Fibroblast of lung (primary cell): ENCODE data around the gene FBXL13. TPM values are rescaled to one million over a fixed set of nuclear protein-coding genes. Genes with fewer than 3 reads are reported as not detected.

ENCODE experiments used
- DNase-seq, 2 donors: peaks; one replicate each; pipeline versions ENCODE4 v3.0.0 to v3.0.0-alpha.2; 2010; ENCODE audit warnings: low read depth in 2 of 2
- H2AFZ ChIP-seq: 2 replicates; pipeline ENCODE4 v1.5.1; 2012; ENCODE audit warnings: low read length, control low read depth, inconsistent platforms
- H3K27ac ChIP-seq: 2 replicates; pipeline ENCODE4 v1.5.1; 2011; ENCODE audit warnings: low read length, control low read depth; ENCODE audit not compliant: insufficient read depth
- H3K27me3 ChIP-seq: 2 replicates; pipeline ENCODE4 v1.5.1; 2011; ENCODE audit warnings: mild to moderate bottlenecking, low read length; ENCODE audit not compliant: control insufficient read depth, insufficient read depth
- H3K36me3 ChIP-seq: 2 replicates; pipeline ENCODE4 v1.5.1; 2011; ENCODE audit warnings: low read length; ENCODE audit not compliant: control insufficient read depth, insufficient read depth
- H3K4me1 ChIP-seq: 2 replicates; pipeline ENCODE4 v1.5.1; 2011; ENCODE audit warnings: low read length; ENCODE audit not compliant: control insufficient read depth, insufficient read depth; ENCODE audit errors: extremely low read depth
- H3K4me2 ChIP-seq: 2 replicates; pipeline ENCODE4 v1.5.1; 2011; ENCODE audit warnings: low read length, control low read depth; ENCODE audit not compliant: insufficient read depth; ENCODE audit errors: extremely low read depth
- H3K4me3 ChIP-seq, 4 experiments: fragments of 200-600 bp in 1 of 4; sonication (generic) in 1 of 4; replicated peaks in 1 of 4; 2 replicates each; pipeline ENCODE4 v1.5.1; 2011 to 2016; ENCODE audit warnings: low read length in 4 of 4, low read depth in 3 of 4, mild to moderate bottlenecking in 3 of 4, control low read depth in 2 of 4, inconsistent platforms in 1 of 4, mixed read lengths in 1 of 4; ENCODE audit not compliant: insufficient read depth in 1 of 4; ENCODE audit errors: control extremely low read depth in 1 of 4
- H3K79me2 ChIP-seq: 2 replicates; pipeline ENCODE4 v1.5.1; 2012; ENCODE audit warnings: mild to moderate bottlenecking, low read length, inconsistent platforms; ENCODE audit not compliant: control insufficient read depth, insufficient read depth
- H3K9ac ChIP-seq: 2 replicates; pipeline ENCODE4 v1.5.1; 2011; ENCODE audit warnings: mild to moderate bottlenecking, low read length, control low read depth; ENCODE audit not compliant: insufficient read depth
- H3K9me3 ChIP-seq: 2 replicates; pipeline ENCODE4 v1.5.1; 2012; ENCODE audit warnings: low read depth, low read length; ENCODE audit not compliant: control insufficient read depth, insufficient read depth
- H4K20me1 ChIP-seq: 2 replicates; pipeline ENCODE4 v1.5.1; 2011; ENCODE audit warnings: low read length; ENCODE audit not compliant: control insufficient read depth, insufficient read depth; ENCODE audit errors: extremely low read depth
- EZH2 ChIP-seq: IDR thresholded peaks from 2 replicates; pipeline ENCODE4 v1.5.1; 2012; ENCODE audit warnings: low read length, control low read depth, mild to moderate bottlenecking; ENCODE audit errors: missing control alignments
- polyA plus RNA-seq, 2 donors: library from polyadenylated mRNA; depleted of rRNA in 1 of 2; stranded (reverse) in 1 of 2; unstranded in 1 of 2; fragments of >200 nt; gene quantifications; 2 replicates each; pipeline ENCODE4 v1.2.1, GENCODE V29; 2011 to 2012; ENCODE audit warnings: missing spikeins in 1 of 2
- total RNA-seq: library from RNA; depleted of rRNA; stranded (reverse); fragments of >200 nt; gene quantifications from 2 replicates; pipeline ENCODE4 v1.2.1, GENCODE V29; 2014
- TF ChIP-seq, protein P1 (sequence below), 2 donors: IDR thresholded peaks in 1 of 2; conservative IDR thresholded peaks in 1 of 2; 1 replicate in 1 of 2; 2 replicates in 1 of 2; pipeline ENCODE4 v1.5.1; 2011 to 2012; ENCODE audit warnings: low read length in 2 of 2, control low read depth in 1 of 2, inconsistent platforms in 1 of 2, low read depth in 1 of 2, mild to moderate bottlenecking in 1 of 2

Gene FBXL13
- total and polyA plus RNA-seq, 2 donors (not counting 1 experiment from before 2014, with no cell fraction given) = 0.41 to 0.66 TPM

DNA sequence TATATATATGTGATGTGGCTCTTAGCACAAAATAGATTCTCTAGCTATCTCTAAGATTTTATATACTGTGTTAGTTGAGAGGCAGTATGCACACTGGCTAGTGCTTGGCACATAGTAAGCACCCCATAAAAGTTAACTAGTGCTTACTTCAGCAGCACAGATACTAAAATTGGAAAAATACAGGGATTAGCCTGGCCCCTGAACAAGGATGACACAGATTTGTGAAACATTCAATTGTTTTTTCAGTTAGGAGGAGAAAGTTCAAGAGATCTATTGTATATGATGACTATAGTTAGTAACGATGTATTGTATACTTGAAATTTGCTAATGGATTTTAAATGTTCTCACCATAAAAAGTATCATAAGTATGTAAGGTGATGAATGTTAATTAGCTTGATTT, 240.1 kb downstream of the FBXL13 start:
- TF ChIP-seq, protein P1, sequence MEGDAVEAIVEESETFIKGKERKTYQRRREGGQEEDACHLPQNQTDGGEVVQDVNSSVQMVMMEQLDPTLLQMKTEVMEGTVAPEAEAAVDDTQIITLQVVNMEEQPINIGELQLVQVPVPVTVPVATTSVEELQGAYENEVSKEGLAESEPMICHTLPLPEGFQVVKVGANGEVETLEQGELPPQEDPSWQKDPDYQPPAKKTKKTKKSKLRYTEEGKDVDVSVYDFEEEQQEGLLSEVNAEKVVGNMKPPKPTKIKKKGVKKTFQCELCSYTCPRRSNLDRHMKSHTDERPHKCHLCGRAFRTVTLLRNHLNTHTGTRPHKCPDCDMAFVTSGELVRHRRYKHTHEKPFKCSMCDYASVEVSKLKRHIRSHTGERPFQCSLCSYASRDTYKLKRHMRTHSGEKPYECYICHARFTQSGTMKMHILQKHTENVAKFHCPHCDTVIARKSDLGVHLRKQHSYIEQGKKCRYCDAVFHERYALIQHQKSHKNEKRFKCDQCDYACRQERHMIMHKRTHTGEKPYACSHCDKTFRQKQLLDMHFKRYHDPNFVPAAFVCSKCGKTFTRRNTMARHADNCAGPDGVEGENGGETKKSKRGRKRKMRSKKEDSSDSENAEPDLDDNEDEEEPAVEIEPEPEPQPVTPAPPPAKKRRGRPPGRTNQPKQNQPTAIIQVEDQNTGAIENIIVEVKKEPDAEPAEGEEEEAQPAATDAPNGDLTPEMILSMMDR (conservative IDR thresholded peaks at IDR 0.05 in 1 of 2, IDR thresholded peaks at IDR 0.05 in 1 of 2; ENCODE audit: low read depth in 1 of 2, low read length in 2 of 2) = no peak
- no peak for TF ChIP-seq EZH2
- peaks cover 12% of the 10 kb centered on the region for H3K4me1 ChIP-seq
- DNase-seq = no peak
- H4K20me1 ChIP-seq = no peaks in the 10 kb centered on the region
- no peaks in the 10 kb centered on the region for H3K79me2 ChIP-seq
- no peaks in the 10 kb centered on the region for H3K27me3 ChIP-seq
- no peak overlapping the region for H3K9ac ChIP-seq
- no peak overlapping the region for H2AFZ ChIP-seq
- no peak overlapping the region for H3K4me3 ChIP-seq
- no peak overlapping the region for H3K27ac ChIP-seq
- no peak overlapping the region for H3K4me2 ChIP-seq
- H3K36me3 ChIP-seq = no peaks in the 10 kb centered on the region
- no peaks in the 10 kb centered on the region for H3K9me3 ChIP-seq

DNA sequence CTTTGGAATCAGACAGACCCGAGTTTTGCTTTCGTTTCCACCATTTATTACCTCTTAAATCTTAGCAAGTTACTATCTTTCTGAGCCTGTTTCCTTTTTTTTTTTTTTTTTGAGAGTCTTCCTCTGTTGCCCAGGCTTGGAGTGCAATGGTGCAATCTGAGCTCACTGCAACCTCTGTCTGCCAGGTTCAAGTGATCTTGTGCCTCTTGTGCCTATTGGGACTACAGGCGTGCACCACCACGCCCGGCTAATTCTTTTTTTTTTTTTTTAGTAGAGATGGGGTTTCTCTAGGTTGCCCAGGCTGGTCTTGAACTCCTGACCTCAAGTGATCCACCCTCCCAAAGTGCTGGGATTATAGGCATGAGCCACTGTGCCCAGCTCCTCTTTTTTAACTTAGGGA, 241.3 kb downstream of the FBXL13 start:
- no peak overlapping the region for H3K9ac ChIP-seq

DNA sequence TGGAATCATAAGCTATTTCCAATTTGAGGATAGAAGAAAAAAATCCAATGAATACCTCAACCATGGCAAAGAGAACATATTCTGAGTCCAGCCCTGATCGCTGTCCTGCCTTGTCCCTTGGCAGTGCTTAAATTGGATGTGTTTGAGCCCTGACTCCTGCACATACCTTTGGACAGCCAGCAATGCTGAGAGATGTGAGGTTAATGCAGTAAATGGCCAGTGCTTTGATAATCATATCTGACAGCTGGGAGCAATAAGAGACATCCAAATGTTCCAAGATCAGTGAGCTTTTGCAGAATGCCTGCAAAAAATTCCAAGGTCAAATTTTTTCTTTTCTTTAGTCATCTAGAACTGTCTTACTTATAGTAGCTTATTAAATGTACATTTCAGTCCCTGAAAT, 241.9 kb downstream of the FBXL13 start:
- Histone ChIP-seq H3K9me3 (no peaks in the 10 kb centered on the region), H2AFZ (no peak overlapping the region), H4K20me1 (no peaks in the 10 kb centered on the region), H3K79me2 (no peaks in the 10 kb centered on the region), H3K4me3 (no peak overlapping the region), H3K9ac (no peak overlapping the region), H3K27me3 (no peaks in the 10 kb centered on the region), H3K36me3 (no peaks in the 10 kb centered on the region), H3K27ac (no peak overlapping the region), H3K4me2 (no peak overlapping the region), H3K4me1 (peaks cover 12% of the 10 kb centered on the region)
- DNase-seq = no peak
- TF ChIP-seq, protein P1 (conservative IDR thresholded peaks at IDR 0.05 in 1 of 2, IDR thresholded peaks at IDR 0.05 in 1 of 2; ENCODE audit: low read depth in 1 of 2, low read length in 2 of 2) = no peak
- TF ChIP-seq EZH2 = no peak

More for the DNA sequence above, 241.3 kb downstream of the FBXL13 start:
- Histone ChIP-seq H3K79me2 (no peaks in the 10 kb centered on the region), H3K27me3 (no peaks in the 10 kb centered on the region), H3K4me2 (no peak overlapping the region), H4K20me1 (no peaks in the 10 kb centered on the region), H3K27ac (no peak overlapping the region), H3K4me1 (peaks cover 12% of the 10 kb centered on the region), H3K4me3 (no peak overlapping the region), H3K9me3 (no peaks in the 10 kb centered on the region), H2AFZ (no peak overlapping the region), H3K36me3 (no peaks in the 10 kb centered on the region)
- DNase-seq = no peak
- TF ChIP-seq, protein P1 (conservative IDR thresholded peaks at IDR 0.05 in 1 of 2, IDR thresholded peaks at IDR 0.05 in 1 of 2; ENCODE audit: low read depth in 1 of 2, low read length in 2 of 2) = no peak
- TF ChIP-seq EZH2 = no peak
